ENCODE results near the gene ASPN. TPM values are rescaled to one million over a fixed set of nuclear protein-coding genes. Genes with fewer than 3 reads are reported as not detected.

The ASPN gene
- total RNA-seq, 1 experiment from 2014 or later = 0.26 TPM

GRCh38 chr9:92528522-92528849, 46.2 kb upstream of the ASPN start:
- Histone ChIP-seq H3K9me3 (ENCODE audit: low read depth, low read length, poor library complexity, severe bottlenecking) (no peaks in the 10 kb centered on the region), H3K36me3 (ENCODE audit: insufficient read depth, low read length, poor library complexity, severe bottlenecking) (no peaks in the 10 kb centered on the region), H3K4me1 (ENCODE audit: insufficient read depth, low read length, poor library complexity, severe bottlenecking) (no peaks in the 10 kb centered on the region), H3K27me3 (replicated peaks; ENCODE audit: insufficient read depth, low read depth, low read length, poor library complexity) (no peaks in the 10 kb centered on the region), H3K27ac (ENCODE audit: low read depth, low read length, poor library complexity, severe bottlenecking) (no peak overlapping the region), H3K4me3 (ENCODE audit: low read depth, low read length, poor library complexity, severe bottlenecking) (no peak overlapping the region)
- no peak for DNase-seq (ENCODE audit: low spot score)
- intact Hi-C loops (cut with micrococcal nuclease; ENCODE audit: unreplicated experiment) = no loop called here
- ChIA-PET POLR2A (ENCODE audit: low non-redundant PET) (no interaction called here), CTCF (no interaction called here)
- no TSS peak for BruUV-seq (replicated peaks)
- TF ChIP-seq, protein P1, sequence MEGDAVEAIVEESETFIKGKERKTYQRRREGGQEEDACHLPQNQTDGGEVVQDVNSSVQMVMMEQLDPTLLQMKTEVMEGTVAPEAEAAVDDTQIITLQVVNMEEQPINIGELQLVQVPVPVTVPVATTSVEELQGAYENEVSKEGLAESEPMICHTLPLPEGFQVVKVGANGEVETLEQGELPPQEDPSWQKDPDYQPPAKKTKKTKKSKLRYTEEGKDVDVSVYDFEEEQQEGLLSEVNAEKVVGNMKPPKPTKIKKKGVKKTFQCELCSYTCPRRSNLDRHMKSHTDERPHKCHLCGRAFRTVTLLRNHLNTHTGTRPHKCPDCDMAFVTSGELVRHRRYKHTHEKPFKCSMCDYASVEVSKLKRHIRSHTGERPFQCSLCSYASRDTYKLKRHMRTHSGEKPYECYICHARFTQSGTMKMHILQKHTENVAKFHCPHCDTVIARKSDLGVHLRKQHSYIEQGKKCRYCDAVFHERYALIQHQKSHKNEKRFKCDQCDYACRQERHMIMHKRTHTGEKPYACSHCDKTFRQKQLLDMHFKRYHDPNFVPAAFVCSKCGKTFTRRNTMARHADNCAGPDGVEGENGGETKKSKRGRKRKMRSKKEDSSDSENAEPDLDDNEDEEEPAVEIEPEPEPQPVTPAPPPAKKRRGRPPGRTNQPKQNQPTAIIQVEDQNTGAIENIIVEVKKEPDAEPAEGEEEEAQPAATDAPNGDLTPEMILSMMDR (conservative IDR thresholded peaks at IDR 0.05; ENCODE audit: low read depth, low read length) = no peak
- no peak for TF ChIP-seq EZH2 (IDR thresholded peaks at IDR 0.05; ENCODE audit: borderline replicate concordance, low read depth, low read length, poor library complexity, severe bottlenecking)

- Histone ChIP-seq H3K36me3 (ENCODE audit: insufficient read depth, low read length, poor library complexity, severe bottlenecking) (no peaks in the 10 kb centered on the region), H3K27me3 (replicated peaks; ENCODE audit: insufficient read depth, low read depth, low read length, poor library complexity) (no peaks in the 10 kb centered on the region), H3K9me3 (ENCODE audit: low read depth, low read length, poor library complexity, severe bottlenecking) (no peaks in the 10 kb centered on the region), H3K4me1 (ENCODE audit: insufficient read depth, low read length, poor library complexity, severe bottlenecking) (no peaks in the 10 kb centered on the region), H3K27ac (ENCODE audit: low read depth, low read length, poor library complexity, severe bottlenecking) (no peak overlapping the region), H3K4me3 (ENCODE audit: low read depth, low read length, poor library complexity, severe bottlenecking) (no peak overlapping the region)
- no peak for DNase-seq (ENCODE audit: low spot score)
- ChIA-PET CTCF (no interaction called here), POLR2A (ENCODE audit: low non-redundant PET) (no interaction called here)
- intact Hi-C loops (cut with micrococcal nuclease; ENCODE audit: unreplicated experiment) = no loop called here
- BruUV-seq (replicated peaks) = no TSS peak
- TF ChIP-seq, protein P1 (conservative IDR thresholded peaks at IDR 0.05; ENCODE audit: low read depth, low read length) = no peak
- no peak for TF ChIP-seq EZH2 (IDR thresholded peaks at IDR 0.05; ENCODE audit: borderline replicate concordance, low read depth, low read length, poor library complexity, severe bottlenecking)
Measured at GRCh38 chr9:92527832-92528521, 45.7 kb upstream of the ASPN start.

- no TSS peak for BruUV-seq (replicated peaks)
- H3K27me3 ChIP-seq (replicated peaks; ENCODE audit: insufficient read depth, low read depth, low read length, poor library complexity) = no peaks in the 10 kb centered on the region
- no peaks in the 10 kb centered on the region for H3K9me3 ChIP-seq (ENCODE audit: low read depth, low read length, poor library complexity, severe bottlenecking)
- H3K4me1 ChIP-seq (ENCODE audit: insufficient read depth, low read length, poor library complexity, severe bottlenecking) = no peaks in the 10 kb centered on the region
- H3K4me3 ChIP-seq (ENCODE audit: low read depth, low read length, poor library complexity, severe bottlenecking) = no peak overlapping the region
- no peak for DNase-seq (ENCODE audit: low spot score)
- no peak overlapping the region for H3K27ac ChIP-seq (ENCODE audit: low read depth, low read length, poor library complexity, severe bottlenecking)
- TF ChIP-seq EZH2 (IDR thresholded peaks at IDR 0.05; ENCODE audit: borderline replicate concordance, low read depth, low read length, poor library complexity, severe bottlenecking) = no peak
- TF ChIP-seq, protein P1 (conservative IDR thresholded peaks at IDR 0.05; ENCODE audit: low read depth, low read length) = no peak
- POLR2A ChIA-PET (ENCODE audit: low non-redundant PET) = no interaction called here
- intact Hi-C loops (cut with micrococcal nuclease; ENCODE audit: unreplicated experiment) = no loop called here
- H3K36me3 ChIP-seq (ENCODE audit: insufficient read depth, low read length, poor library complexity, severe bottlenecking) = no peaks in the 10 kb centered on the region
- CTCF ChIA-PET = no interaction called here
Measured at GRCh38 chr9:92527291-92527828, 45.1 kb upstream of the ASPN start.

All from A673 (cell line).